Right renal pelvis (tissue), 4 donors: ENCODE results near the gene C1orf87. TPM values are rescaled to one million over a fixed set of nuclear protein-coding genes. Genes with fewer than 3 reads are reported as not detected.

Source experiments
- DNase-seq, 4 donors: peaks; one replicate each; pipeline ENCODE4 v3.0.0-alpha.2; 2013; ENCODE audit warnings: low read depth in 4 of 4, low spot score in 3 of 4, missing footprints in 1 of 4
- polyA plus RNA-seq, 4 donors: library from polyadenylated mRNA; unstranded; fragments of 120-200 nt; gene quantifications; one replicate each; pipeline ENCODE4 v1.2.1, GENCODE V29; 2013; ENCODE audit not compliant: insufficient read length in 4 of 4

C1orf87 gene
- polyA plus RNA-seq, 4 donors: 0.18 to 0.63 (median 0.26) TPM

DNA sequence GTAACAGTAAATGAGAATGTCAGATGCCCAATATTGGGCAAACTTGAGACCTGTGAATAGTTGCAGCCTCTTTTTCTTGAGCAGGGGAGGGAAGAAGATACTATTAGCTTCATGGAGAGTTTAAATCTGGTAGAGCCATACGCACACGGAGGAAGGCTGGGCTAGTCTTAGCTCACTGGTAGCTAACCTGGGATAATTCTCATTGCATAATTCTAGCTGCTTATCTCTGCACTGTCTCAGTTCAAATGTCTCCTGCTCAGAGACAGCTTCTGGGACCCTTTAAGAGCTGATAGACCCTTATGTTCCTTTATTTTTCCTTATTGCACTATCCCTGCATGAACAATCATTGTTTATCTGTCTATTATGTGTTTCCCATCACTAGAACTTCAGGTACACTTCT lies 8.4 kb downstream of the C1orf87 start:
- DNase-seq: no peak

DNA sequence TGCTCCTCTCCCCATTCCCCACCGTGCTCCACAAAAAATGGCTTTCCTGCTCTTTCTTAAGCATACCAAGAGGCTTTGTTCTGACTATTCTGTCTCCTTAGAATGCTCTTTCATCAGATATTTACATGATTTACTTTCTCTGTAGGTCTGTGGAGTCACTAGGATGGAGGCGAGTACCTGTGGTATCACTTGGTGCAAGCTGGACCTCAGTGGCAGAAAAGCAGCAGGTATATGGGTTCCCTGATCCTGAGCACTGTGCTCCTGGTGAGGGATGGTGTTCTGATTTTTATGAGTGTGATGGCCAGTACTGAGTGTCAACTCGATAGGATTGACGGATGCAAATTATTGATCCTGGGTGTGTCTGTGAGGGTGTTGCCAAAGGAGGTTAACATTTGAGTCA lies 10.0 kb downstream of the C1orf87 start:
- DNase-seq: no peak

DNA sequence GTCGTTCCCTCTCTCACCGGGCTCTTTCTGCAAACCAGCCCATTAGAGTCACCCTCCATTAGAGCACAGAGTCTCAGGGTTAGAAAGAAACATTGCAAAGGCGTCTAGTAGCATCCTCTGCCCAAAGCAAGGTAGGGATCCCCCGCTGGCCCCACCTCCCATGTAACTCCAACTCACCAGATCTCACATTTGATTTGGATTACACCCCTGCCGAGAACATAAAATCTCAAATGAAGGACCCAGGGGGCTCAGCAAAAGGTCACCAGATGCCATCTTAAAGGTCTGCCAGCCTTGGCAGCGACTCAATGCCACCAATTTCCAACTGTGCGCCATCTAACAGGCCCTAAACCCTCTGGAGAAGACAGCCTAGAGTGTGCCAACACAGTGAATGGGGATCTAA lies 14.1 kb downstream of the C1orf87 start:
- no peak for DNase-seq

DNA sequence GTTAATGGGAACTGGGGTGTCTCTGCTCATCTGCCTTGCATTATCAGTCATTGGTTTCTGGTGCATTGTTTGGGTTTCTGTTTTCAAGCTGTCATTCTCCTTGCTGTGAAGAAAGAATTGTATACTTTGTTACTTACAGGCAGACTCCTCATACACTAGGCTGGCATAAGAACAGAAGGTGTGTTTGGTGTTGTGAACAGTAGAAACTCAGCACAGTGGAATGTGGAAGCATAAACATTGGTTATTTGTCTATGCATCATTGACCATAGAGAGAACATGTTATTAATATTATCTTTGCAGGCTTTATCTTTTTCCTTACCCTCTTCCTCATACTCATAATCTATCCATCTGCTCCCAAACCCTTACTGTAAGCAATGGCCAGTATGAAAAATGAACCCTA lies 18.2 kb downstream of the C1orf87 start:
- DNase-seq: no peak

DNA sequence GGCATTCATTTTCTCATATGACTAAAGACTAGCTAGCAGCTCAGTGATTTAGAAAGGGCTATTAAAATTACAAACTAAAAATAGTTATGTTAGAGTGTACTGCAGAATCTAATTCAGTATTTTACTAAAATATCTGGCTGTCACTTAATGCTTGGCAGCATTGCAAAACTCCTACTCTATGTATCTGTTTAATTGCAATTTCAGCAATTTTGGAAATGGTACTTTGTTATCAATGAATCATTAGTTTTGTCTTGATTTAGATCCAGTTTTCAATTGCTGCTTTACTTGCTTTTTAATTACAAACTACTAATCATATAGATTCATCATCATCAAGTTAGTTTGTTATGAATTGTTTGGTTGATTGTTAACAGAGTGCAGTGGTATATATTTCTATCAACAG lies 19.2 kb downstream of the C1orf87 start:
- no peak for DNase-seq

DNA sequence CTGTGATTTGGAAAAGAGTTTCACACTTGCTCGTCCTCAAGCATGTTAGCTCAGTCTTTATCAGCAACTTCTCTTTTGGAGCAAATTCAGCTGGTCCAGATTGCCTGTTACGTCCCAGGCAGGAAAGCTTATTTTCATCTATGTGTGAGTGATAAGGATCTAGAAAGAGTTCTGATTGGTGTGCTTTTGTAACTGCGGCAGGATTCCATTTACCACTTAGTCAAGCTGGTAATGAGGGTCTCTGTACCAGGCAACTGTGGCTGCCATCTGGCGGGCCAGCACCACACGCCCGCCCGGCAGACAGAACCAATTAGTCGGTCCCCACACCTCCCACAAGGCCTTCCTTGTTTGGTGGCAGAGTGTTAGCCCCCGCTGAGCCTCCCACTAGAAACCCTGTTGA lies 21.0 kb downstream of the C1orf87 start:
- no peak for DNase-seq

DNA sequence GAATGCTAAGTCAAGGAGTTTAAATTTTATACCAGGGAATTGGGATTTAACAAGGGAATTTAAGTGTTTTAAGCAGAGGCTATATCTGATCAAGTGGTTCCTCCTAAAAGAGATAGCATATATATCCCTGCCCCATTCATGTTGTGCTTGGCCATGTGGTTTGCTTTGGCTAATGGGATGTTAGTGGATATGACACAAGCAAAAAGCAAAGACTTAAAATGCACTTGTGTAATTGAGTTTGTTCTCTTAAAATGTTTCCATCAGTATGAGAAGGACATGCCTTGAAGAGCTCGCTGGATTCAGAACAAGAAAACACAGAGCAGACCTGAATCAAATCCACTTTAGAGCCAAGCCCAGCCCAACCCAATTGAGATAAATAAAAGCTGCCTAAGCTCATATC lies 22.4 kb downstream of the C1orf87 start:
- no peak for DNase-seq

DNA sequence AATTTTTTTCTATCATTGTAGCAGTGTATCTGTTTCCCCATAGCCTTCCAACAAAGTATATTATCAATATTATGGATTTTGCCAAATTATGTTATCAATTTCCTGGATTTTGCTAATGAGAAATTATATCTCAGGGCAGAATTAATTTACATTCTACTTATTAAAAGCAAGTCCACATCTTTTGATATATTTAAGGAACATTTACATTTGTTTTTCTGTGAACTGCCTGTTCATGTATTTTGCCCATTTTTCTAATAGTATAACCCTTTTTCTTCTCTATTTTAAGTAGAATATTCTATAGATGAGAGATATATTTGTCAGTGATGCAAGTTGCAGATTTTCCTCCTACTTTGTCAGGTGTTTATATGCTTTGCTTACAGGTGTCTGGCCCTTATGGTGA lies 24.4 kb downstream of the C1orf87 start:
- DNase-seq: no peak

DNA sequence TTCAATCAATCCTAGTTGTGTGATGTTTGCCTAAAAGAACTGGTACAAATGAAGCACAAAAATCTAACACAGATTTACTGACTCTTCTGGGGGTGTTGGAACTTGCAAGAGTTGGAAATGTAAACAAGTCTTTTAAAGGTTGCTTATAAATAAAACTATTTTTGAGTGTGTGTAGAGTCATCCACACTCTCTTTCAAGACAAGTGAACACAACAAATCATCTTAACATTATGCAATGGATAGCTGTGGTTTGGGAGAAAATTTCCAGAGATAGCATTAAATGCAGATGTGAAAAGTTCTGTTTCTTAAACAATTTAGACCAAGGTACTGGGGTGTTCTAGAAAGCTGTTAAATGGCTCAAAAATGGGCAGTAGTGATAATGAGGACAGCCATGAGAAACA lies 28.7 kb downstream of the C1orf87 start:
- DNase-seq: no peak

DNA sequence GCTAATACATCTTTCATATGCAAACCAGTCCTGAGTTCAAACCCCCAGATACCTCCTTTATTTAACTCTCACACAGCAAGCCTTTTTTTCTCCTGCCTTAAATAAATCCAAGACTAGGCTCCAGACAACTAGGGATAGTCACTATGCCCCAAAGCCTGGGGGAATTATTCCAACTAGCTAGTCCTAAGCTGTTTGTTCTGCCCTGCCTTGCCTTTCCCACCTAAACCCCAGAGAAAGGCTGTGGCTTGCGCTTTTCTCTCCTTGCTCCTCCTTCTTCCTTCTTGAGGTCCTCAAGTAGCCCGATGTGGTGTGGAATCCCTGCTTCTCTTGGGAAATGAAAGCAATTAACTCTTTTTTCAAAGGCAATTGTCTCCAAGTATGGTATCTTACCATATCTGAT lies 31.8 kb downstream of the C1orf87 start:
- no peak for DNase-seq

DNA sequence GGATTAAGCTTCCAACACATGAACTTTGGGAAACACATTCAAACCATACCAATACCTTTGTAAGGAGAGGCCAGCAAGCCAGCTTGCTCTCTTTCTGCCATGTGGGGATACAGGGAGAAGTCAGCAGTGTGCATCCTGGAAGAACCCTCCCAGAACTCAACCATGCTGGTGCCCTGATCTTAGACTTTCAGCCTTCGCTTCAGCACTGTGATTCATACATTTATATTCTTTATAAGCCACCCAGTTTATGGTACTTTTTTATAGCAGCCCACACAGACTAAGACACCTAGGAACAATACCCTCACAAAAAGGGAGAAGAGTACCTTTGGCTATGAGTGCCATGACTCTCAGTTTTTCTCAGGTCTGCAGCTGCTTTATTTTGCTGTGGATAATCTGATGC lies 35.9 kb downstream of the C1orf87 start:
- no peak for DNase-seq

DNA sequence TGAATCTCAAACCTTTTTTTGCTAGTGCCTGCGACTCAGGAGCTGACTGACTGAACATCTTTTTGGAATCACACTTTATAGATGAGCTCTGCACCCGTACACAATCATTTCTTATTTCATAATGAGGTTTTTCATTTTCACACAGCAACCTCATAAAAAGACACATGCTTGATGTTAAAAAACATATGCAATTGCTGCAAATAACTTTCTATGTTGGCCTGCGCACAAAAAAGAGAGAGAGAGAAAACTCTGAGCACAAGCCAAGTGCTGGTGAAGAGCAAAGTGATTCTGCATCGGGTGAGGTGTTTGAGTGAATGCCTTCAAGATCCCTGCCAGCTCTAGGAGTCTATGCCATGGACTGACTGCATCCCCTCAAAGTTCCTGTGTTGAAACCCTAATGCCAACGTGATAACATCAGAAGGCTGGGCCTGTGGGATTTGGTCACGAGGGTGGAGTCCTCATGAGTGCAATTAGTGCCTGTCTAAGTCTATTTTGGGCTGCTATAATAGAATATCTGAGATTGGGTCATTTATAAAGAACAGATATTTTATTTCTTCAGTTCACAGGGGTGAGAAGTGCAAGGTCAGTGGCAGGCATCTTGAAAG lies 36.6 kb downstream of the C1orf87 start:
- no peak for DNase-seq

DNA sequence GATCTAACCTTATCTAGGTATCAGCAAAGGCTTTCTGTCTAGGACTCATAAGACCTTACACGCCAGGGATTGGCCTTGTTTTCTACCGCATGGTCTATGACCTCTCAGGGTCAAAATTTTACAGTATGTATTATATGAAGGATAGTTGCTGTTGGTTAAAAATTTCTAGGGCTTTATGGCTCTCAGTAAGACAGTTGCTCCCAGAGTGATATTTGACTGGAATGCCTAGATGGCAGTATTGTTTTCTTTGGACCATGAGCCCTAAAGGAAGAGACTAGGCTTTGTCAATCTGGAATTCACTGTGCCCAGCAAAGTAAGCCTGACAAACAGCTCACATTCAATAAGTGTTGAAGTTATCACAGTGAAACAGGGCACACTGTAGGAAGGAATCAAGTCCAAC lies 37.6 kb downstream of the C1orf87 start:
- DNase-seq: no peak

DNA sequence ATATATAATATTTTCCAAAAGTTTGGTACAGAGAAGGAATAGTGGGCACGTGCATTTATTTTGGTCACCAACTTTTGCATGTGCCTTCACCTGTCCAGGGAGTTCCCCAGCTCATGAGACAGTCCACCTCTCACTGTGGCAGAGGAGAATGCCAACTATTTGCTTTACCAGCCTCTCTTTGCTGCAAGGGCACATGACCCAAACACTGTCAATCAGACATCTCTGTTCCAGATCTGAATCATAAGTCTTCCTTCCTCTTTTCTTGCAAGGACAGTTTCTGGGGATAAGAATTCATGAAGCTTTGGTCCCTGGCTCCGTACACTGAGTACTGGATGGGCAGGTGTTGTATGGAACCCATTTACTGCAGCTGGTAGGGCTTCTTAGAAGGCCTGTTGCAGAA lies 38.6 kb downstream of the C1orf87 start:
- DNase-seq: no peak

DNA sequence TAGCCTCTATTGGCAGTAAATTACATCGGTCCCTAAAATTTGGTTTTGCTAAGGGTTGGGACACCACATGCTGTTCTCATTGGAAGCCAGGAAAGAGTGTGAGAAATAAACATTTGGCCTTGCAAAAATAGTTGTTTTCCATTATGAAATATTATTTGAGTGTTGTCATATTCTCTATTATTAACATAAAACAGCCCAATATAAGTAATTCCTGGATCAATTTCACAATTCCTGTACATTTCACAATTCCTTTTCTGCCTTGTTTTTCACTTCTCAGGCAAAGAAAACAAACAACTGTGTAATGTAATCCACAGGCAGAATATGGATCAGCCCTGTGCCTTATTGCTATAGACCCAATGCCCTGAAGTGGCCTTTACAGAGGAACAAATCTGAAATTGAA lies 40.5 kb downstream of the C1orf87 start:
- no peak for DNase-seq

DNA sequence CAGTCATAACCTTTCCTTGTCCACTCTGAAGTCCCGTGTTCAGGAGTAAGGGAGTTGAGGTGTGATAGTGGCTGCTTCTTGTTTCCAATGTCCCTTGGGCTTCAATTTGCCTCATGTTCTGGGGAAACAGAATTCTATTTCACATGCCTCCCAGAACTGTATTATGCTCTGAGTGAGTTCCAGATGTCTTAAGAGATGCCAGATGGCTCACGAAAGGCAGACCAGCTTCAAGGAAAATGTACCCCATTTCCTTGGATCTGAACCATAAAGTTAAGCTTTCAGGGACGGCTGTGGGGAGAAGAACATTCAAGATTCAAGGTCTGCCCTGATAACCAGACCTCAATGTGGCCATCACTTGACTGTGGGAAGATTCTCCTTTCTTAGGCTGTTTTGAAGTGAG lies 42.4 kb downstream of the C1orf87 start:
- DNase-seq: no peak

DNA sequence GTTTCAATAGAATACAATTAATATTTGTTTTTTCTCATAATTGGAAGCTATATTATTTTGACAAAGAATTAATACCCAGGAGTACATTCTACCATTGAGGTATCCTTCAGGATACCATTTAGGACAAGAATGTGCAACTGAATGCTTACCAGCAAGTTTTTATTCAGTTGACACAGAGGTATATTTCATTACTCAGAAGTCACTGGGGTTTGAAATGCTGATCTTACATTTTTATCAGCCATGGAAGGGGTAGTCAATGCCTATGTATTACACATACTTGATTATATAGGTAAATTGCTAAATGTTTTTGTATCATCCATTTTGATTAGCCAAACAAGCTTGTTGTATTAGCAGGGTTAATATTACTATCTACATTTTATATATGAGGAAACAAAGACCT lies 48.0 kb downstream of the C1orf87 start:
- no peak for DNase-seq

DNA sequence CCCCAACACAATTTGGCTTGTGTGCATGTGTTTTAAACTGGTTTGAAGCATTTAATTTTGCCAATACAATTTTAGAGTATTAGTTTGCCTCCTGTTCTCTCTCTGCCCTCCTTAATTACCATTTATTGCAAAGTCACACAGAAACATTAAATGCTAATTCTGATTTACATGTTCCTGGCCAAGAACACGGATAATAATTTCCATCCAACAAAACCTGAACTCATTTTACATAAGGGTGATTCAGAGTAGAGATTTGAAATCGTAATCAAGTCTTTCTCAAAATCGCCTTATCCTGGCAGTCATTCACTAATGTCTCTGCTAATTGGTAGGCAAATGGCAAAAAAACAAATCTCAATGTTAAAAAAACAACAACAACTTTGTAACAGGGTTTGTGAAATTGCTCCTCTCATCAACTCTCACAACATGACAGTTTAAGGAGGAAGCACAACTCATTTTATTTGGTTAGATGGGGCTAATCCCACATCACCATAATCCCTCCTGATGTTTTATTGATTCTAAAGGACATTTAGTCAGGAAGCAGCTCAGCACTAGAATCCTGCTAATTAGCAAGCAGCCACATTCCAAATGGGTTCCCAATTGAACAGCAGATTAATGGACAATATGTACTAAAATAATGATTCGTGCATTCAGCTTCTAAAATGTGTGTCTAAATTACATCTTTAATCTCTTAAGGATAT lies 55.9 kb downstream of the C1orf87 start:
- DNase-seq: no peak

DNA sequence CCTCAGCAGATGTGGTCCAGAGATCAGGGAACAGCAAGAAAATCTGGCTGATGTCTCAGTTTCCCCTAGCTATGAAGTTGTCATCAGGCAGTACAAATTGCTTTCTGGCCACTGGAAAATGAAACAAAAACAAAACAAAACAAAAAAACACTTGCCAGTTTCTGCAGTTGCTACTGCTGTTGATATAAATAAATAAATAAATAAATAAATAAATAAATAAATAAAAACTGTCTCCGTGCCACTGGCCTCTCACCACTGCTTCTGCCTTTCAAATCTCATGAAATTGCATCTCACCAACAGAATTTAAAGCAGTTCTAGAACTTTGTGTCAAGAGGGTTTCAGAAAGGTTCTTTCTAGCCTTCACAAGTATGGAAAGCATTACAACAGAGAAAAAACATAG lies 62.9 kb downstream of the C1orf87 start:
- no peak for DNase-seq

DNA sequence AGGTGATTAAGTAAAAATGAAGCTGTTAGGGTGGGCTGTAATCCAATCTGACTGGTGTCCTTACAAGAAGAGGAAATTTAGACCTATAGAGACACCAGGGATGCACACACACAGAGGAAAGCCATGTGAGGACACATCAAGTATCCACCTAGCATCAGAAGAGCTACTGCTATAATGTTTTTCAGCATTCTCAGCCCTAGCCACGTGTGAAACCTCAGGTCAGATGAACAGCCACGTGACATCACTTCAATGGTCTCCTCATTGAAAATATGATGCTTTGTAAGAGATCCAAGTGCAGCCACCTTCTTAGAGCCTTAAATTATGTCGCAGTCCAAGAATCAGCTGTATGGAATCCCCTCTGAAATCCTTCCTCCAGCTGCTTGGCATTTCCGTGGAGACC lies 65.1 kb downstream of the C1orf87 start:
- DNase-seq: no peak

DNA sequence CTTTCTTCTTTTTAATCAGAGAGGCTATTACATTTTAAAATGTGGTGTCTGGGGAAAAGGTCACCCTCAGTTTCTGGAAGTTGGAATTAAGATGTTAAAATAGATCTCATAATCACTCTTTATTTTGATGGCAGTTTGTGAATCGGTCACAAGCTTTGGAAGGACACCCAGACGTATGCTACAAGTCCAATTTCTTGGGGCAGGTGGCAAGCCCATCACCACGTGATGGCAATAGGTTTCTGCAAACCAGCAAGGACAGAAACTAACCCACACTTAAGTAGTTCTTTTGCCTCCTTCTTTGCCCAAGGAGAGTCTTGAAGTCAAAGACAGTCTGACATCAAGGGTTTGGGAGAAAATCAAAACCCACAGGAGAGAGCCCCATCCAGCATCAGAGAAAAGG lies 72.9 kb downstream of the C1orf87 start:
- no peak for DNase-seq

DNA sequence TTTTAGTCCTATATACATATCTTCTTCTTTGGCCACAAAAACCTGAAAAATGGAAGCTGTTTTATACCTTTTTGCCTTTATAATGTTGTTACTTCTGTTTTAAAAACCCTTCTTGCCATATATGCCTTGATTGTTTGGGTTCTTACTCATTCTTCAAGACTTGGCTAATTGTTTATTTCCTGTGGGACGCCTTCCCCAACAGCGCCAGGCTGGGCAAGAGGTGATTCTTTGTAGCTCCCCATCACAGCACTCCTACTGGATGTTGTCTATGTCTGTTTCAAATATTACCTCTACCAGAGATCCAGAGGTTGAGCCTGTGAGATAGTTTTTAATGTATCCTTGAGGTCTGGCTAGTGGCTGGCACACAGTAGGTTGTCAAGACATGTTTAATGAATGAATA lies 73.8 kb downstream of the C1orf87 start:
- no peak for DNase-seq

DNA sequence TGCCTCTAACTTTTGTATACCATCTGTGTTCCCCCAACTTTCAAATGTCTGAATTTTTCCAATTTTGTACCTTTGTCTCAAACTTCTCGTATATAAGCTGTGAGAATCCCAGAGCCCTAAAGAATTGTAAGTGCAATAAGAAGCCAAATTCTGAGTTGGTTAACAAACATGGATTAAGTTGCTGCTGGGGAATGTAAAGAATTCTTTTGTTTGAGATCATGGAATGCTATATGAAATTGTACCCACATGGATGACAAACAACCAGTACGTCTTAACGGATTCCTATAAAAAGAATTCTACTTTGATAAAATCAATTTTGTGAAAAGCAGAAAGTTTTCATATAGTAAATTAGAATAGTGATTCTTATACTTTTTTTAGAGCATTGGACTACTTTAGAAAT lies 74.6 kb downstream of the C1orf87 start:
- no peak for DNase-seq
